CD4-positive, alpha-beta T cell treated with Interleukin-6 at 100 ng/mL for 8 hours (primary cell): ENCODE measurements around the gene CTBP1.

Source experiments
- DNase-seq: peaks from one replicate; pipeline ENCODE4 v3.0.0-alpha.2; 2020; ENCODE audit warnings: mixed read lengths, low spot score

The CTBP1 gene

GRCh38 chr4:1249731-1250526 lies 999 bp upstream of the CTBP1 start:
- peak; percentile 31 for DNase-seq

DNA sequence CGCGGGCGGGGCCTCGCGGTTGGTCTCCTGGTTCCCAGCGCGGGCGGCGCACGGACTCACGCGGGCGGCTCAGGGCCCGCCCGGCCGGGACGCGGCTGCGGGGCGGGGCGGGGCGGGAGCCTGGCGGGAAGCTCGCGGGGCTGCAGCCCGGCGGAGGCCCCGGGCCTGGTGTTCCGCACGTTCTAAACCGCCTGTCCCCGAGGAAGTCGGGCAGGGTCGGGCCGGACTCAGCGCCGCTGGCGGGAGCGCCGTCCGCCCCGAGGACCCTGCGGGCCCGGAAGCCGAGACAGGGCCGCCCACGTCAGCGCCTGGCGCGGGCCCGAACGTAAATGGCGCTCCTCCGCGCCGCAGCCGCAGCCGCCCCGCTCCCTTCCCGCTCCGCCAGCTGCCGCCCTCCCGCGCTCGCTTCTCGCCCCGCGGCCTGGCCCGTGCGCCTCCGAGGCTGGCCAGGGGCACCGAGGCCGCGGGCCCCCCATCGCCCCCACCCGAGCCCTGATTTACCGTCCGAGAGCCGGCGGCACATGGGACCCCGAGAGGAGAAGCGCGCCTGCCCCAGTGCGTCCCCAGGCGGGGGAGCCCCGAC lies 309 bp upstream of the CTBP1 start:
- peak; percentile 78 for DNase-seq

DNA sequence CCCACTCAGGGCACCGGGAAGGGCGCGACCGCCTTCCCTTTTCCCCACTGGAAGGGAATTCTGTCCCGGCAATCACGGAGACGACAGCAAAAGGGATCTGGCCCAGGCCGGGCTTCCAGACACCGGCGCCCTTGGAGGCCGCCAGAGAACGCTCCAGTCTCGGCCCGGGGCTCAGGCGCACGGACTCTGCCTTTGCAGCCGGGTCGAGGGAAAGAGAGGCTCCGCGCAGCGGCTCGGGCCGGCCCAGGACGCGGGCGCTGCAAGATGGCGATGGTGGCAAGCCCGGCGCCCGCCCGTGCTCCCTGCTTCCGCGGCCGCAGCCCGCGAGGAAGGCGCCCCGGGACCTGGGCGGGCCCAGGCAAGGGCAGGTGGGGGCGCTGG lies 1.1 kb downstream of the CTBP1 start:
- no peak for DNase-seq

DNA sequence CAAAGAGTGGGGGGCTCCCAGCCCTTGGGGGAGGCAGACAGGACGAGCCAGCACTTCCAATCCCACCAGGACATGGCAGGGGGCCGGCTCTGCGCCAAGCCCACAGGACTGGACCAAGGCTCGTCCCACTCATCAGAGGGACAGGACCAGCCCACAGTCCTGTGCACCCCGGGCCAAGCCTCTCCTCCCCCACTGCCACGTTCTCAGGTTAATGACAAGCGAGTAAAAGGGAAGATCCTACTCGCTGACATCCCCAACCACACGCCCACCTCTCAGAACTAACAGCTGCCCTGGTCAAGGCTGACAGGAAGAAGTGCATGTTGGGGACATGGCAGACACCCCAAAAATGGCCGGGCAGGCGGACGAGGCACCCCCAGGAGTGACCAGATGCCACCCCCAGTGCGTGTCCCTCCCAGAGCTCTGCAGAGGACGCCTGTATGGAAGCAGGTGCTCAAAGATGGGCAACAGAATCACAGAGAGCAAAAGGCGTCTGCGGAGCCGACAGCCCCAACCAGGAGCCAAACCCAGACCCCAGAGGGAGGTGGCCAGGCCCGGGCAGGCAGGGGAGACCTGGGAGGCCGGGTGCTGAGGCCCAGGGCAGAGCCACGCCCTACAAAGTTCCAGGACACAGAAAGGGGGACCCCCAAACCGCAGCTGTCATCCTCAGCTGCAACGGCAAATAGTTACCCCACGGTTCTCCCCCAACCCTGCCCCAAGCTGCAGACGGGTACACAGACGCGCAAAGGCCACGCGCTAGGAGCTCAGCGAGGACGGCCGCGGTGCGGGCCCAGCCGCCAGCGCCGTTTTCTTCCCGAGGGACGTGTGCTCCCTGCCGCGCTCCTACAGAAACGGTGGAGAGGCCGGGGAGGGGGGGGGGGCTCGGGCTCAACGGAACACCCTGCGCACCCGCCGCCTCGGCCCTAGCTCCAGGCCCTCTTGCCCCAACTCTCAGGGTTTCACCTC lies 1.7 kb downstream of the CTBP1 start:
- DNase-seq, result no peak

DNA sequence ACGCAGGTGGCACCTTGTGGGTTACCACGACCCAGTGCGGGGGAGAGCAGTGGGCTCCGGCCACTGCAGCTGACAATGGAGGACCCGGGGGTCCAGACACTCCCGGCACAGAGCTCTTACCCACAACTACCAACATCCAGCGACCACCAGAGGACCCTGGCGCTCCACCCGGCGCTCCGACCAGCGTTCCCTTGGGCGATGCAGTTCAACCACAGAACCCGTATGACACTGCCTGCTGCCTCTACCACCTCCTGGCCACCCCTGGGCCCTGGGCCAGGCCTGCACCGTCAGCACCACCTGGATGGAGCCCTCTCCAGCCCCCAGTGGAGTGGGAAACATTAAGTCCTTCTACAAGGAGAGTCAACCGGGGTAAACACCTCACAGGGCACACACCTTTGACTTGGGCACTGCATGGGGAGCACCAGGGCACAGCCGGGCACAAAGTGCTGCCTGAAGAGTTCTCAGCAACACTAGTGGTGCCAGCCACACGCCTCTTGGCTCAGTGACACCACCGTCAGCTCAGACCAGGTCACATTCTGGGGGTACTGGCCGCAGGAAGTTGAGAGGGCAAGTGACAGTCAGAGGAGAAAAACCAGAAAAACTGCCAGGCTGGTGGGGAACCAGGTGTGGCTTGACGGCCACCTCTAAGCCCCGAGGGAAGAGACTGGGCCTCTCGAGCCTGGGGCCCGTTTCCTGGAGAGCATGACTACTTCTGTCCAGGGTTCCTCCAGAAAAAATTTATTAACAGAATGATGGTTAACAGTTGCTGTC lies 2.6 kb downstream of the CTBP1 start:
- no peak for DNase-seq

DNA sequence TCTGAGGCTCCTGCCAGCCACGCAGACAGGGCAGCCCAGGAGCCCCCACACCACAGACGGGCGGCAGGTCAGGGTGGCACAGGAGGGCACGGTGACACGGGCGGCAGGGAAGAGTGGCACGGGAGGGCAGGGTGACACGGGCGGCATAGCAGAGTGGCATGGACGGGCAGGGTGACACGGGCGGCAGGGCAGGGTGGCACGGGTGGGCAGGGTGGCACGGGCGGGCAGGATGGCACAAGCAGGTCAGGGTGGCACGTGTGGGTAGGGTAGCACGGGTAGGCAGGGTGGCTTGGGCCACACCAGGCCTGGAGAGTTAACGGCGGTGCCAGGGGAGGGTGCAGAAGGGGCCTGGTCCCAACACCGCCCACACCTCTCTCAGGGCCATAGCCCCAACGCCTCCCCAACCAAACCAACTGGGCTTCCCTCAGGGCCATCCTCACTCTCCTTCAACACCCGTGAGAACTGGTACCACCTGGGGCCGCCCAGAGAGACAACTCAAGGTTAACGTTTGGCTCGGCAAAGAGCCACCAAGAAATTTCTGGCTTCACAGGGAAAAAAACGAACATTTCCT lies 3.4 kb downstream of the CTBP1 start:
- no peak for DNase-seq

DNA sequence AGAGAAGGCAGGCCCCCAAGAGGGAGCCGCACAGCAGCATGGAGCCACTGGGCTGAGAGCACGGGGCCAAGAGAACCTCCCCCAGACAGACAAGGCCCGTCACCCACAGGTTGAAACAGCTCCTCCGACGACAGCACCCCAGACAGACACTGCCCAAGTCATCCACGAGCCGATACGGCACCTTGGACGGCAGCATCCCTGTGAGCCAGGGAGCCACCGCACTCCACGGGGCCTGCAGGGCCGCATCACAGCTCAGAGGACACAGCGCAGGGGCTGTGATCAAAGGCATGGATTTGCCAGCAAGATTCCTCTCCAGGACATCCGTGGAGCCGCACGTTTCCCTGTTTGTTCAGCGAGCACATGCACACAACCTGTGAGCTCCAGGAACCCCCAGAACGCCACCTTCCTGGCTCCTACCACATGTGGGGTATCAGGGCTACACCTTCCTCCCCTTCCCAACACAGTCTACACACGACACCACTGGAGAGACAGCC lies 3.9 kb downstream of the CTBP1 start:
- DNase-seq, result no peak

DNA sequence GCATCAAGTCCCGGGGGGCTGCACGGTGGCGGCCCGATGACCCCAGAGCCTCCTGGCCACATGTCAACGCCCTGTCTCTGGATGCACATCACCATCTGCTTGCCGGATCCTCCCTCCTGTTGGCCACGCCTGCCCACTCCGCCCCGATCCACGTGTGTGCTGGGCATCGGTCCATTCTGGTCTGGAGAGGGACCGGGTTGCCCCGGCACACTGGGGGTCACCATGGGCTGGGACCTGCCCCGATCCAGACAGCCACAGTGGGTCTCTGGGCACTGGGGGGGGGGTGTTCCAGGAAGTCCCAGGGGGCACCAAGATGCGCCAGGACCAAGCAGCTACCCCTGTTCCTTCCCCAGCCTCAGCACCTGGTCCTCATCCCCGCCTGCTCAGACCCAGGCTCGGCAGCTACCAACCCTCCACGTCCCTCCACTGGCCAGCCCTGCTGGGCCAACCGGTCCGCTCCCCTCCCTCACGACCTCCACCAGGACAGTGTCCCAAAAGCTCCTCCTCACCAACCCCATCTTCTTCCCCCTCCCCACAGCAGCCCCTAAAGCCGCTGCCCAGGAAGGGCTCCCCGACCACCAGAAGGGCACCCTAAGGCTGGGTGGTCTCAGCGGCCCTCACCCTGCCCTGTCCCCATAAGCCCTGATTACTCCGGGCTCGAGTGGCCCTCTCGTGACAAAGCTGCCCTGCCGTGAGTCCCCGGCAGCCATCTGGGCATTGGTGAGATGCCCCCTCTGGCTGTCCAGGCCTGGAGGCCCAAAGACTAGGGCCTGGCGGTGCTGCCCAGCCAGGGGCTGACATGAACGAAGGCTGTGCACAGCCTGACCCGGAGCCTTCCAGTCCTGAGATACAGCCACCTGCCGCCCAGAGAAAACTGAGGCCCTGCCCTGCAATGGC lies 4.6 kb downstream of the CTBP1 start:
- DNase-seq, result no peak

DNA sequence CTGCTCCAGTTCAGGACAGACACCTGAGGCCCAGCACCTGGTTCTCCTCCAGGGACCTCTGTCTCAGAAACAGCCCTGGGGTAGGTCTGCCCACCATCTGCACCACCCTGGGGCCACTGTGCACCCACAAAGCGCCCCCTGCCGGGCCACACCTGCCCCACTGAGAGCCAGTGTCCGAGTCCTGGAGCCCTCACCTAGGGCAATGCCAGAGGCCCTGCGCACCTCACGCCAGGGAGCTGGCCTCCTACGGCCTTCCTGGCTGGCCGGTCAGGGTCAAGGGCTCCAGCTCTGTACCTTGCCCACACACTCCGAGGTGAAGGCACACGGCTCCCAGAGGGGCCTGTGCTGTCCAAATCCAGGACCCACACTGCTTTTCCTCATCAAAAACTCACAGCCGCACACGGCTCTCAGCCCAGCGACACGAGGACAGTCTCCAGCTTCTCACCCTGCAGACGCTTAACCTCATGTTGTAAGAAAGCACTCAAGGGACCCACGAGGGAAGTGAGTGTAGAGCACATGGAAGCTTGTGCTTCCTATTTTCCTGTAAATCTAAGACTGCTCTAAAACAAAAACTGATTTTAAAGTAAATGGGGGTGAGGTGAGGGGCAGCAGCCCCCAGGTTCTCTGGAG lies 5.4 kb downstream of the CTBP1 start:
- no peak for DNase-seq

DNA sequence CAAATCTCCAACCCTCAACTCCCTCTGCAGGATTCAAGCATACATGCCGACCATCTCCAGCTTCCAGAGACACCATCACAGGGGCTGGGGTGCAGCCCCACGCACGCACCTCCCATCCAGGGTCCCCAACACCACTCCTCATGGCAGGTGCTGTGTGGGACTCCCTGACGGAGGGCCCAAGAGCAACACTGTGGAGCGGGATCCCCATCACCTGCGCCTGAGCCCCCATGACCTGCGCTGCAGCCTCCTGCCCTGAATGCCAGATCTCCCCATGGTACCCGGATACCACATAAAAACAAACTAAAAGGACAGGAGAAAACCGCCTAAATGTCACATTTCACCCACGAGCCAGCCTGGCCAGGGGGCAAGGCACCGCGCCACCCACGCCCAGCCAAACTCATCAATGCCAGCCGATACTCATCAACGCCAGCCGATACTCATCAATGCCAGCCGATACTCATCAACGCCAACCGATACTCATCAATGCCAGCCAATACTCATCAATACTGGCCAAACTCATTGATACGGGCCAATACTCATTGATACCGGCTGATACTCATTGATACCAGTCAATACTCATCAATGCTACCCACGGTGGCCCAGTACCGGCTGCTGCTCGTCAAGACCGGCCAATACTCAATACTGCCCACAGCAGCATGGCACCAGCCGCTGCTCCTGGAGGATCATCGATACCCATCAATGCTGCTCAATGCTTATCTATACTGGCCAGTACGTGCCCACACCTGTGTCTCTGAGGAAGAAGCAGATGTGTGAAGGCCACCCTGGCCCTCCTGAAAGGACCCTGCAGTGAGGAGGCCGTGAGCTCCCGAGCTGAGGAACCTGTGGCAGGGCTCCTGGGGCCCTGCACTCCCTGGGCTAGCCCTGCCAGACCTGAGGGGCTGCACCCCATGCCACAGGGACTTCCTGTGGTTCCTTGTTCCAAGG lies 6.2 kb downstream of the CTBP1 start:
- no peak for DNase-seq

DNA sequence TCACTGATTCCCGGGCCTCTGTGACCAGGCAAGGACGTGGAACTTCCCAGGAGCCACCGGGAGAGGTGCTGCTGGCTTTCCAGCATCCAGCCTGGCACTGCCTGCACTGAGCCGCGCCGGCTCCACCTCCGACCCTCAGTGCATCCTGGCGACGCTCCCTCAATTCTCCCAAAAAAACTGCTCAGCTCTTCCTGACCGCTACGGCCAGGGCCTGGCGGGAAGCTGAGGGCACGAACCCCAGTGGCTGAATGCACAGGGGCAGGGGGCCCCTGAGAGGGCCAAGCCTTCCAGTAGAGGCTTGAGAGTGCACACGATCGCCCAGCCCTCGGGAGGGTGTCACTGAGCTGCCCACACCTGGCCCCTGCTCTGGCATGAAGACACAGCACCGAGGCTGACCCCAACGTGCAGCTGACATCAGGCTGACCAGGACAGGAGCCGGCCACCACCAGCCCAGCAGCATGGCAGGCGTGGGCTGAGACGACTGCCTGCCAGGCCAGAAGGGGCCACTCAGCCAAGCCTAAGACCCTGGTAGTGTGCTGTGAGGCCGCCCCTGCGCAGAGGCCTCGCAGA lies 6.9 kb downstream of the CTBP1 start:
- no peak for DNase-seq

DNA sequence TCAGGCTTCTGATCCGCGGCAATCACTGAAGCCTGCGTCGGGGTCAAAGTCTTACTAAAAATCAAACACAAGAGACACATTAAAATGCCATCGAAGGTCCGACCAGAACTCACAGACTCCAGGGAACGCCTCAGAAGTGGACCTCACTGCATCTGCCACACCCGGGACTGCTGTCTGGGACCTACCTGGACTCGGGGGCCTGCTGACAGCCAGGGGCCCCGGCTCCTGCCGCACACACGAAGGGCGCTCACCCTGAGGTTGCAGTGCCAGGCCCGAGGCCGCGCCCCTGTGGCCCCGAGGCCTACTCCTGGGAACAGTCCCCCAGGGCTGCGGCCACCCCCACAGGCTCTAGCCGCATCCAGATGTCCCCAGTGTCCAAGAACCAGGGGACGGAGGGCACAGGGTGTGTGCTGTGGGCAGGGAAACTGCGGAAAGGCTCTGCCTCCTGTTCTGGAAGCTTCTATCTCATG lies 7.4 kb downstream of the CTBP1 start:
- no peak for DNase-seq

- DNase-seq, result no peak
Measured at GRCh38 chr4:1240721-1241465, 8.0 kb downstream of the CTBP1 start.

GRCh38 chr4:1239950-1240307 lies 9.0 kb downstream of the CTBP1 start:
- no peak for DNase-seq

GRCh38 chr4:1239141-1239949 lies 9.6 kb downstream of the CTBP1 start:
- no peak for DNase-seq

- no peak for DNase-seq
Measured at GRCh38 chr4:1238676-1239000, 10.3 kb downstream of the CTBP1 start.
